ENCODE data around the gene LHX4. TPM values are rescaled to one million over a fixed set of nuclear protein-coding genes. Genes with fewer than 3 reads are reported as not detected.

LHX4 gene
- total RNA-seq, 2 donors from 2014 or later, result not detected

- Histone ChIP-seq H3K36me3 (replicated peaks in 1 of 2; ENCODE audit: insufficient read depth in 1 of 2, low read depth in 2 of 2) (no peaks in the 10 kb centered on the region), H3K4me3 (no peak overlapping the region), H3K27ac (no peak overlapping the region), H3K4me1 (no peaks in the 10 kb centered on the region), H3K27me3 (no peaks in the 10 kb centered on the region), H3K9me3 (no peaks in the 10 kb centered on the region)
- ATAC-seq (no peak), DNase-seq (no peak)
- 92 to 100% methylated on average over 2 of the region's 2 CpGs for WGBS, 2 donors
- TF ChIP-seq CTCF (IDR thresholded peaks at IDR 0.05), result no peak
- intact Hi-C loops (cut with DNase I), result no loop called here
These were observed 71.2 kb downstream of the LHX4 start for GRCh38 chr1:180301135-180301742.

GRCh38 chr1:180309338-180309737 is 79.3 kb downstream of the LHX4 start:
- Histone ChIP-seq H3K9me3 (no peaks in the 10 kb centered on the region), H3K27me3 (no peaks in the 10 kb centered on the region), H3K4me1 (no peaks in the 10 kb centered on the region), H3K27ac (no peak overlapping the region), H3K36me3 (replicated peaks in 1 of 2; ENCODE audit: insufficient read depth in 1 of 2, low read depth in 2 of 2) (no peaks in the 10 kb centered on the region), H3K4me3 (no peak overlapping the region)
- 92% methylated on average over 1 of the region's 1 CpG for WGBS, 2 donors
- TF ChIP-seq CTCF (IDR thresholded peaks at IDR 0.05), result no peak
- no peak for TF ChIP-seq POLR2A (IDR thresholded peaks at IDR 0.05)
- DNase-seq (no peak), ATAC-seq (no peak)
- intact Hi-C loops (cut with DNase I), result no loop called here

- Histone ChIP-seq H3K4me1 (no peaks in the 10 kb centered on the region), H3K9me3 (no peaks in the 10 kb centered on the region), H3K27ac (no peak overlapping the region), H3K36me3 (replicated peaks in 1 of 2; ENCODE audit: insufficient read depth in 1 of 2, low read depth in 2 of 2) (no peaks in the 10 kb centered on the region), H3K27me3 (no peaks in the 10 kb centered on the region), H3K4me3 (no peak overlapping the region)
- TF ChIP-seq POLR2A (IDR thresholded peaks at IDR 0.05), result no peak
- no peak for TF ChIP-seq CTCF (IDR thresholded peaks at IDR 0.05)
- intact Hi-C loops (cut with DNase I), result no loop called here
- ATAC-seq, result no peak
- WGBS, 2 donors, result 84 to 97% methylated on average over 3 of the region's 3 CpGs
- no peak for DNase-seq
These were observed 80.0 kb downstream of the LHX4 start for GRCh38 chr1:180310095-180310494.

GRCh38 chr1:180311011-180311730 is 81.1 kb downstream of the LHX4 start:
- H3K27me3 ChIP-seq, result no peaks in the 10 kb centered on the region
- no peak overlapping the region for H3K4me3 ChIP-seq
- TF ChIP-seq POLR2A (IDR thresholded peaks at IDR 0.05), result no peak
- no peak for TF ChIP-seq CTCF (IDR thresholded peaks at IDR 0.05)
- H3K36me3 ChIP-seq (replicated peaks in 1 of 2; ENCODE audit: insufficient read depth in 1 of 2, low read depth in 2 of 2), result no peaks in the 10 kb centered on the region
- 90 to 92% methylated on average over 4 of the region's 4 CpGs for WGBS, 2 donors
- intact Hi-C loops (cut with DNase I), result no loop called here
- no peaks in the 10 kb centered on the region for H3K9me3 ChIP-seq
- no peaks in the 10 kb centered on the region for H3K4me1 ChIP-seq
- DNase-seq (no peak), ATAC-seq (no peak)
- no peak overlapping the region for H3K27ac ChIP-seq

GRCh38 chr1:180312926-180313325 is 82.9 kb downstream of the LHX4 start:
- intact Hi-C loops (cut with DNase I), result no loop called here
- 98 to 99% methylated on average over 2 of the region's 2 CpGs for WGBS, 2 donors
- Histone ChIP-seq H3K27ac (no peak overlapping the region), H3K9me3 (no peaks in the 10 kb centered on the region), H3K4me1 (no peaks in the 10 kb centered on the region), H3K36me3 (replicated peaks in 1 of 2; ENCODE audit: insufficient read depth in 1 of 2, low read depth in 2 of 2) (no peaks in the 10 kb centered on the region), H3K4me3 (no peak overlapping the region), H3K27me3 (no peaks in the 10 kb centered on the region)
- no peak for ATAC-seq
- TF ChIP-seq POLR2A (IDR thresholded peaks at IDR 0.05), result no peak
- no peak for TF ChIP-seq CTCF (IDR thresholded peaks at IDR 0.05)
- DNase-seq, result no peak

All from body of pancreas (tissue), 4 donors.